B cell (primary cell): ENCODE data around the gene FYN. TPM values are rescaled to one million over a fixed set of nuclear protein-coding genes. Genes with fewer than 3 reads are reported as not detected.
A peak's percentile ranks its signal among the peaks of the same experiment; 100 is the strongest.

Experiments
- ATAC-seq: fragments of 200-7000 bp; cut with Tn5 transposase; one replicate; pipeline ENCODE4 v1.10.0; 2021; ENCODE audit warnings: low read depth, mild to moderate bottlenecking, moderate number of reproducible peaks, moderate library complexity
- CTCF ChIA-PET: fragments of 350-600 bp; sonication (Branson Sonifier 250); formaldehyde crosslinking; loops from one replicate; lab custom pipeline; 2021; ENCODE audit warnings: antibody characterized with exemption, inconsistent platforms; lab: Charles Lee
- POLR2A ChIA-PET: fragments of 350-600 bp; sonication (Branson Sonifier 250); formaldehyde crosslinking; loops from one replicate; lab custom pipeline; 2021; ENCODE audit warnings: antibody characterized with exemption; lab: Charles Lee
- DNase-seq: peaks from one replicate; pipeline ENCODE4 v3.0.0; 2013
- H2AFZ ChIP-seq: 2 replicates; pipeline ENCODE4 v1.6.1; 2012; ENCODE audit warnings: mild to moderate bottlenecking, low read depth, low read length; ENCODE audit not compliant: insufficient read depth, poor library complexity, severe bottlenecking
- H3K27ac ChIP-seq, 2 donors: 1 replicate in 1 of 2; 2 replicates in 1 of 2; pipeline ENCODE4 v1.5.1; 2012 to 2013; ENCODE audit warnings: low read length in 2 of 2, mild to moderate bottlenecking in 2 of 2, moderate library complexity in 1 of 2
- H3K27me3 ChIP-seq, 4 experiments: fragments of 200-600 bp in 1 of 4; sonication (generic) in 1 of 4; replicated peaks in 1 of 4; 1 replicate in 2 of 4; 2 replicates in 2 of 4; pipeline versions ENCODE4 v1.6.1 to v1.7.0; 2013 to 2016; ENCODE audit warnings: low read length in 3 of 4, mild to moderate bottlenecking in 2 of 4, mixed read lengths in 1 of 4, moderate library complexity in 1 of 4; ENCODE audit not compliant: insufficient read depth in 4 of 4, control insufficient read depth in 3 of 4; ENCODE audit errors: control extremely low read depth in 1 of 4
- H3K36me3 ChIP-seq, 2 experiments: replicated peaks in 1 of 2; 1 replicate in 1 of 2; 2 replicates in 1 of 2; pipeline versions ENCODE4 v1.6.1 to v1.7.1; 2013; ENCODE audit warnings: low read length in 1 of 2; ENCODE audit not compliant: insufficient read depth in 2 of 2, control insufficient read depth in 1 of 2; ENCODE audit errors: control extremely low read depth in 1 of 2, extremely low read depth in 1 of 2
- H3K4me1 ChIP-seq, 2 donors: fragments of 200-600 bp in 1 of 2; sonication (generic) in 1 of 2; 1 replicate in 1 of 2; 2 replicates in 1 of 2; pipeline versions ENCODE4 v1.5.1 to v1.6.1; 2013 to 2017; ENCODE audit warnings: low read length in 2 of 2; ENCODE audit not compliant: control insufficient read depth in 2 of 2, insufficient read depth in 2 of 2
- H3K4me2 ChIP-seq: replicated peaks from 2 replicates; pipeline ENCODE3; 2012; ENCODE audit warnings: mild to moderate bottlenecking, low read depth, low read length; ENCODE audit not compliant: poor library complexity, severe bottlenecking
- H3K4me3 ChIP-seq, 5 experiments: fragments of 200-600 bp in 1 of 5; sonication (generic) in 1 of 5; 1 replicate in 3 of 5; 2 replicates in 2 of 5; pipeline versions ENCODE4 v1.5.1 to v1.7.0; 2011 to 2016; ENCODE audit warnings: low read length in 4 of 5, mild to moderate bottlenecking in 4 of 5, low read depth in 2 of 5, control low read depth in 1 of 5, moderate library complexity in 1 of 5; ENCODE audit not compliant: insufficient read depth in 1 of 5; ENCODE audit errors: control extremely low read depth in 1 of 5, extremely low read depth in 1 of 5
- H3K79me2 ChIP-seq: fragments of 200-600 bp; sonication (generic); one replicate; pipeline ENCODE4 v1.6.0; 2016; ENCODE audit warnings: low read length; ENCODE audit not compliant: control insufficient read depth, insufficient read depth
- H3K9ac ChIP-seq: fragments of 200-600 bp; sonication (generic); 2 replicates; pipeline ENCODE4 v1.6.1; 2017; ENCODE audit warnings: mild to moderate bottlenecking, low read length, moderate library complexity
- H3K9me3 ChIP-seq, 3 donors: one replicate each; pipeline versions ENCODE4 v1.6.1 to v1.7.1; 2013; ENCODE audit warnings: low read length in 2 of 3; ENCODE audit not compliant: control insufficient read depth in 2 of 3, insufficient read depth in 1 of 3; ENCODE audit errors: control extremely low read depth in 1 of 3
- H4K20me1 ChIP-seq: 2 replicates; pipeline ENCODE4 v1.6.0; 2012; ENCODE audit warnings: mild to moderate bottlenecking, low read length; ENCODE audit not compliant: insufficient read depth, control insufficient read depth, poor library complexity, severe bottlenecking
- H3K27ac Mint-ChIP-seq: one replicate; pipeline ENCODE4 v1.8.0; 2021; ENCODE audit warnings: mixed read lengths
- H3K27me3 Mint-ChIP-seq: one replicate; pipeline ENCODE4 v1.8.0; 2021; ENCODE audit warnings: mixed read lengths
- H3K4me1 Mint-ChIP-seq: one replicate; pipeline ENCODE4 v1.8.0; 2021; ENCODE audit warnings: mixed read lengths
- H3K4me3 Mint-ChIP-seq: one replicate; pipeline ENCODE4 v1.8.0; 2021; ENCODE audit warnings: mixed read lengths
- H3K9me3 Mint-ChIP-seq: one replicate; pipeline ENCODE4 v1.8.0; 2022; ENCODE audit warnings: mixed read lengths; ENCODE audit not compliant: insufficient read depth
- CTCF ChIP-seq: fragments of 200-600 bp; IDR thresholded peaks from one replicate; pipeline ENCODE4 v1.8.0; 2022; ENCODE audit warnings: antibody characterized with exemption, mild to moderate bottlenecking
- EZH2 ChIP-seq: IDR thresholded peaks from 2 replicates; pipeline ENCODE4 v1.6.1; 2012; ENCODE audit warnings: borderline replicate concordance, low read depth, mild to moderate bottlenecking, moderate library complexity, low read length; ENCODE audit not compliant: insufficient read depth, poor library complexity, severe bottlenecking
- WGBS: methylation state at CpG from one replicate; pipeline ENCODE4 v1.1.5; 2013; ENCODE audit warnings: missing lambda C conversion rate; ENCODE audit not compliant: insufficient coverage; 5-methylcytosine and 5-hydroxymethylcytosine counted together
- intact Hi-C: fragments of 100-400 bp; cut with micrococcal nuclease; formaldehyde crosslinking; loops from one replicate; pipeline ENCODE4 v1.10.0; 2022
- polyA plus RNA-seq: library from polyadenylated mRNA; depleted of rRNA; stranded (reverse); fragments of >200 nt; gene quantifications from 2 replicates; pipeline ENCODE4 v1.2.3, GENCODE V29; 2012
- total RNA-seq, 2 donors: library from RNA; stranded (reverse); fragments of 120-200 nt in 1 of 2; gene quantifications; 1 replicate in 1 of 2; 2 replicates in 1 of 2; pipeline versions ENCODE4 v1.2.3 to v1.2.4, GENCODE V29; 2013 to 2022

Gene FYN
- total and polyA plus RNA-seq, 2 donors (not counting 1 experiment from before 2014, with no cell fraction given) = 54.1 to 94.0 TPM

- Histone ChIP-seq H4K20me1 (no peaks in the 10 kb centered on the region), H3K36me3 (peaks cover 0 to 16% of the 10 kb centered on the region in 2 experiments), H3K27me3 (no peaks in the 10 kb centered on the region), H3K27ac (no peak overlapping the region), H3K4me1 (peaks cover 3 to 5% of the 10 kb centered on the region in 2 donors), H3K9ac (no peak overlapping the region), H3K4me3 (no peak overlapping the region), H2AFZ (peak overlapping the region; percentile 52), H3K79me2 (no peaks in the 10 kb centered on the region), H3K4me2 (peak overlapping the region; percentile 54), H3K9me3 (no peaks in the 10 kb centered on the region)
- intact Hi-C loops = loop anchor here (1.0 kb wide), 5 partner anchors 14 to 453 kb away; no protein-coding TSS in a partner anchor
- H3K9me3 Mint-ChIP-seq = no peaks in the 10 kb centered on the region
- DNase-seq (no peak), ATAC-seq (no peak)
- H3K27ac Mint-ChIP-seq = no peak overlapping the region
- H3K4me3 Mint-ChIP-seq = no peak overlapping the region
- ChIA-PET POLR2A (interaction anchor here (0.6 to 0.9 kb wide), 2 partner anchors 8 to 286 kb away, joined by 3 to 6 read pairs; no protein-coding TSS in a partner anchor), CTCF (interaction anchor here (0.7 to 4.8 kb wide), 43 partner anchors 11 to 453 kb away, joined by 3 to 112 read pairs (median 5); partner anchors contain the start of genes FAM229B, FYN and TUBE1)
- no CpG with 5 or more reads among the region's 2 CpGs for WGBS
- TF ChIP-seq CTCF (no peak), EZH2 (no peak)
- no peaks in the 10 kb centered on the region for H3K27me3 Mint-ChIP-seq
- H3K4me1 Mint-ChIP-seq = no peaks in the 10 kb centered on the region
These were observed 162.8 kb downstream of the FYN start for GRCh38 chr6:111710439-111710838.

- WGBS = no CpG with 5 or more reads among the region's 5 CpGs
- H3K4me1 Mint-ChIP-seq = no peaks in the 10 kb centered on the region
These were observed 163.4 kb downstream of the FYN start for GRCh38 chr6:111709615-111710398.

More at GRCh38 chr6:111709615-111710398, 163.4 kb downstream of the FYN start:
- Histone ChIP-seq H3K4me3 (no peak overlapping the region), H3K27ac (no peak overlapping the region), H3K27me3 (no peaks in the 10 kb centered on the region), H3K9me3 (no peaks in the 10 kb centered on the region), H3K9ac (no peak overlapping the region), H3K4me2 (peak overlapping the region; percentile 54), H3K4me1 (peaks cover 3 to 5% of the 10 kb centered on the region in 2 donors), H4K20me1 (no peaks in the 10 kb centered on the region), H3K79me2 (no peaks in the 10 kb centered on the region), H3K36me3 (peaks cover 0 to 10% of the 10 kb centered on the region in 2 experiments), H2AFZ (peak overlapping the region; percentile 52)
- DNase-seq = peak; percentile 77
- intact Hi-C loops = loop anchor here (1.0 kb wide), 5 partner anchors 14 to 453 kb away; no protein-coding TSS in a partner anchor
- ATAC-seq = peak; percentile 96
- no peaks in the 10 kb centered on the region for H3K27me3 Mint-ChIP-seq
- no peaks in the 10 kb centered on the region for H3K9me3 Mint-ChIP-seq
- peak overlapping the region; percentile 6 for H3K4me3 Mint-ChIP-seq
- H3K27ac Mint-ChIP-seq = peak overlapping the region; percentile 32
- ChIA-PET POLR2A (interaction anchor here (0.6 to 0.9 kb wide), 2 partner anchors 9 to 287 kb away, joined by 3 to 6 read pairs; no protein-coding TSS in a partner anchor), CTCF (interaction anchor here (0.8 to 4.8 kb wide), 45 partner anchors 9 to 454 kb away, joined by 3 to 112 read pairs (median 5); partner anchors contain the start of genes FAM229B, FYN and TUBE1)
- TF ChIP-seq EZH2 = no peak
- peak; percentile 87 for TF ChIP-seq CTCF
